GM19438 (cell line): ENCODE measurements around the gene UCKL1.

Experiments
- ATAC-seq: cut with Tn5 transposase; IDR thresholded peaks from one replicate; pipeline ENCODE4 v1.9.1; 2021; ENCODE audit warnings: low read depth; ENCODE audit not compliant: unreplicated experiment

The UCKL1 gene

GRCh38 chr20:63894358-63895201 lies 61.6 kb downstream of the UCKL1 start, which contains the start of gene DNAJC5:
Gene DNAJC5 (plus strand): TSS chr20:63895126. CDS start chr20:63928346, 33,220 bp downstream.
- peak; percentile 79 for ATAC-seq

- ATAC-seq, result no peak
Observed at GRCh38 chr20:63893999-63894357, 62.2 kb downstream of the UCKL1 start.

GRCh38 chr20:63892402-63892801 lies 63.8 kb downstream of the UCKL1 start:
- no peak for ATAC-seq

GRCh38 chr20:63891061-63892002 lies 64.9 kb downstream of the UCKL1 start:
- ATAC-seq, result no peak

- no peak for ATAC-seq
Observed at GRCh38 chr20:63890616-63891015, 65.6 kb downstream of the UCKL1 start.

- no peak for ATAC-seq
Observed at GRCh38 chr20:63890201-63890576, 66.0 kb downstream of the UCKL1 start.
